ENCODE data around the gene SLC25A22.

Gene SLC25A22

GRCh38 chr11:838441-839279 lies 40.6 kb upstream of the SLC25A22 start:
- no CpG with 5 or more reads among the region's 17 CpGs for WGBS (ENCODE audit: extremely low coverage, insufficient coverage, insufficient read length)
- Histone ChIP-seq H2BK12ac (ENCODE audit: low read length) (no peak overlapping the region), H3K9ac (ENCODE audit: low read length) (no peak overlapping the region), H2BK120ac (ENCODE audit: insufficient read depth, low read length, poor library complexity) (no peak overlapping the region), H3K4ac (ENCODE audit: low read depth, low read length) (no peak overlapping the region), H3K27me3 (ENCODE audit: insufficient read depth, low read length) (no peaks in the 10 kb centered on the region), H3K79me2 (ENCODE audit: control insufficient read depth, insufficient read depth, low read length, poor library complexity) (peaks cover 14% of the 10 kb centered on the region), H2AFZ (ENCODE audit: insufficient read depth, low read length, poor library complexity) (no peak overlapping the region), H4K91ac (ENCODE audit: low read depth, low read length) (no peak overlapping the region), H3K4me3 (ENCODE audit: low read depth, low read length) (no peak overlapping the region), H3K27ac (ENCODE audit: low read depth, low read length) (no peak overlapping the region), H3K14ac (ENCODE audit: low read length) (no peak overlapping the region), H3K4me2 (ENCODE audit: low read length) (no peak overlapping the region), H2AK5ac (ENCODE audit: low read length) (no peak overlapping the region), H3K79me1 (ENCODE audit: low read length) (peaks cover 13% of the 10 kb centered on the region), H3K18ac (ENCODE audit: low read length) (no peak overlapping the region), H4K12ac (ENCODE audit: low read depth, low read length) (no peak overlapping the region), H4K8ac (ENCODE audit: low read depth, low read length) (no peak overlapping the region), H3K36me3 (ENCODE audit: control insufficient read depth in 1 of 2, insufficient read depth in 2 of 2, low read length in 2 of 2) (peaks cover 55 to 59% of the 10 kb centered on the region in 2 experiments), H2BK5ac (ENCODE audit: low read depth, low read length, poor library complexity) (no peak overlapping the region), H3K4me1 (ENCODE audit: control insufficient read depth in 1 of 2, insufficient read depth in 2 of 2, low read length in 2 of 2) (peaks cover 21 to 23% of the 10 kb centered on the region in 2 experiments), H3K23ac (ENCODE audit: low read length) (no peak overlapping the region), H3K9me3 (ENCODE audit: insufficient read depth, low read depth, low read length) (no peaks in the 10 kb centered on the region)
- no peak for DNase-seq

- Histone ChIP-seq H3K4ac (ENCODE audit: low read depth, low read length) (no peak overlapping the region), H3K4me2 (ENCODE audit: low read length) (no peak overlapping the region), H4K12ac (ENCODE audit: low read depth, low read length) (no peak overlapping the region), H3K4me3 (ENCODE audit: low read depth, low read length) (no peak overlapping the region), H2BK12ac (ENCODE audit: low read length) (no peak overlapping the region), H3K27ac (ENCODE audit: low read depth, low read length) (no peak overlapping the region), H2BK5ac (ENCODE audit: low read depth, low read length, poor library complexity) (no peak overlapping the region), H3K79me1 (ENCODE audit: low read length) (peaks cover 14% of the 10 kb centered on the region), H2AK5ac (ENCODE audit: low read length) (no peak overlapping the region), H3K23ac (ENCODE audit: low read length) (no peak overlapping the region), H2BK120ac (ENCODE audit: insufficient read depth, low read length, poor library complexity) (no peak overlapping the region), H2AFZ (ENCODE audit: insufficient read depth, low read length, poor library complexity) (no peak overlapping the region), H3K18ac (ENCODE audit: low read length) (no peak overlapping the region), H3K9ac (ENCODE audit: low read length) (no peak overlapping the region), H3K27me3 (ENCODE audit: insufficient read depth, low read length) (no peaks in the 10 kb centered on the region), H3K9me3 (ENCODE audit: insufficient read depth, low read depth, low read length) (no peaks in the 10 kb centered on the region), H3K4me1 (ENCODE audit: control insufficient read depth in 1 of 2, insufficient read depth in 2 of 2, low read length in 2 of 2) (peaks cover 19 to 20% of the 10 kb centered on the region in 2 experiments), H3K14ac (ENCODE audit: low read length) (no peak overlapping the region), H3K36me3 (ENCODE audit: control insufficient read depth in 1 of 2, insufficient read depth in 2 of 2, low read length in 2 of 2) (peaks cover 55 to 59% of the 10 kb centered on the region in 2 experiments), H4K91ac (ENCODE audit: low read depth, low read length) (no peak overlapping the region), H3K79me2 (ENCODE audit: control insufficient read depth, insufficient read depth, low read length, poor library complexity) (peaks cover 20% of the 10 kb centered on the region), H4K8ac (ENCODE audit: low read depth, low read length) (no peak overlapping the region)
- DNase-seq = no peak
- no CpG with 5 or more reads among the region's 8 CpGs for WGBS (ENCODE audit: extremely low coverage, insufficient coverage, insufficient read length)
These were observed 39.9 kb upstream of the SLC25A22 start for GRCh38 chr11:837990-838307.

DNA sequence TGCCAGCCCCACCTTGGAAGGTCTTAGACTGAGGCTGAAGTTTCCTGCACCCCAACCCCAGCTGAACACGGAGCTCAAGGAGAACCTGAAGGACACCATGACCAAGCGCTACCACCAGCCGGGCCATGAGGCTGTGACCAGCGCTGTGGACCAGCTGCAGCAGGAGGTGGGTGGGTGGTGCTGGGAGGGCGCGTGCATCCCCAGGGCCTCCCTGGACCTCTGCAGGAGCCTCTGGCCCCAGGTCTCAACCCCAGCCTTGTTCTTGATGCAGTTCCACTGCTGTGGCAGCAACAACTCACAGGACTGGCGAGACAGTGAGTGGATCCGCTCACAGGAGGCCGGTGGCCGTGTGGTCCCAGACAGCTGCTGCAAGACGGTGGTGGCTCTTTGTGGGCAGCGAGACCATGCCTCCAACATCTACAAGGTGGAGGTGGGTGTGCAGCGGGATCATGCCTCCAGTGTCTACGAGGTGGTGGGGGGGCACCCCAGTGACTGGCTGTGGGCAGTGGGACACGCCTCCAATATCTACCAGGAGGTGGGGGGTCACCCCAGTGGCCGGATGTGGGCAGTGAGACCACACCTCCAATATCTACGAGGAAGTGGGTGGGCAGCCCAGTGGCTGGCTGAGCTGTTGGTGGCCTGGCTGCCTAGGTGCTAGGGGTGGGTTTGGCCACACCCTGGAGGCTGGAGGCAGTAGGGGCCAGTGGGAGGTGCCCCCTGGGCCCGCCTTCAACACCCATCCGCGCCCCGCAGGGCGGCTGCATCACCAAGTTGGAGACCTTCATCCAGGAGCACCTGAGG lies 39.3 kb upstream of the SLC25A22 start:
- Histone ChIP-seq H3K4me3 (ENCODE audit: low read depth, low read length) (no peak overlapping the region), H3K4ac (ENCODE audit: low read depth, low read length) (no peak overlapping the region), H3K4me1 (ENCODE audit: control insufficient read depth in 1 of 2, insufficient read depth in 2 of 2, low read length in 2 of 2) (peaks cover 21 to 22% of the 10 kb centered on the region in 2 experiments), H4K12ac (ENCODE audit: low read depth, low read length) (peak overlapping the region; percentile 12), H4K91ac (ENCODE audit: low read depth, low read length) (no peak overlapping the region), H2BK12ac (ENCODE audit: low read length) (no peak overlapping the region), H3K27me3 (ENCODE audit: insufficient read depth, low read length) (no peaks in the 10 kb centered on the region), H3K4me2 (ENCODE audit: low read length) (no peak overlapping the region), H2AK5ac (ENCODE audit: low read length) (no peak overlapping the region), H3K14ac (ENCODE audit: low read length) (no peak overlapping the region), H3K79me1 (ENCODE audit: low read length) (peaks cover 15% of the 10 kb centered on the region), H3K27ac (ENCODE audit: low read depth, low read length) (no peak overlapping the region), H2BK5ac (ENCODE audit: low read depth, low read length, poor library complexity) (no peak overlapping the region), H3K18ac (ENCODE audit: low read length) (no peak overlapping the region), H4K8ac (ENCODE audit: low read depth, low read length) (no peak overlapping the region), H3K23ac (ENCODE audit: low read length) (no peak overlapping the region), H3K9ac (ENCODE audit: low read length) (no peak overlapping the region), H3K9me3 (ENCODE audit: insufficient read depth, low read depth, low read length) (no peaks in the 10 kb centered on the region), H2BK120ac (ENCODE audit: insufficient read depth, low read length, poor library complexity) (no peak overlapping the region), H2AFZ (ENCODE audit: insufficient read depth, low read length, poor library complexity) (no peak overlapping the region), H3K36me3 (ENCODE audit: control insufficient read depth in 1 of 2, insufficient read depth in 2 of 2, low read length in 2 of 2) (peaks cover 55 to 59% of the 10 kb centered on the region in 2 experiments), H3K79me2 (ENCODE audit: control insufficient read depth, insufficient read depth, low read length, poor library complexity) (peaks cover 18% of the 10 kb centered on the region)
- no CpG with 5 or more reads among the region's 22 CpGs for WGBS (ENCODE audit: extremely low coverage, insufficient coverage, insufficient read length)
- DNase-seq = no peak

- H3K4me2 ChIP-seq (ENCODE audit: low read length) = no peak overlapping the region
- H2BK12ac ChIP-seq (ENCODE audit: low read length) = no peak overlapping the region
- H3K14ac ChIP-seq (ENCODE audit: low read length) = no peak overlapping the region
- no peak overlapping the region for H3K18ac ChIP-seq (ENCODE audit: low read length)
- H4K8ac ChIP-seq (ENCODE audit: low read depth, low read length) = no peak overlapping the region
- no peak overlapping the region for H4K12ac ChIP-seq (ENCODE audit: low read depth, low read length)
- H3K4ac ChIP-seq (ENCODE audit: low read depth, low read length) = no peak overlapping the region
- no peak overlapping the region for H2AFZ ChIP-seq (ENCODE audit: insufficient read depth, low read length, poor library complexity)
- no peak overlapping the region for H3K9ac ChIP-seq (ENCODE audit: low read length)
- no peak overlapping the region for H3K23ac ChIP-seq (ENCODE audit: low read length)
- peaks cover 15% of the 10 kb centered on the region for H3K79me1 ChIP-seq (ENCODE audit: low read length)
- H3K79me2 ChIP-seq (ENCODE audit: control insufficient read depth, insufficient read depth, low read length, poor library complexity) = peaks cover 15% of the 10 kb centered on the region
- peaks cover 2% of the 10 kb centered on the region for H3K27me3 ChIP-seq (ENCODE audit: insufficient read depth, low read length)
- no peak overlapping the region for H3K27ac ChIP-seq (ENCODE audit: low read depth, low read length)
- peaks cover 27 to 28% of the 10 kb centered on the region in 2 experiments for H3K4me1 ChIP-seq (ENCODE audit: control insufficient read depth in 1 of 2, insufficient read depth in 2 of 2, low read length in 2 of 2)
- H3K36me3 ChIP-seq (ENCODE audit: control insufficient read depth in 1 of 2, insufficient read depth in 2 of 2, low read length in 2 of 2) = peaks cover 55 to 59% of the 10 kb centered on the region in 2 experiments
- H2AK5ac ChIP-seq (ENCODE audit: low read length) = no peak overlapping the region
- WGBS (ENCODE audit: extremely low coverage, insufficient coverage, insufficient read length) = no CpG with 5 or more reads among the region's 9 CpGs
- no peak overlapping the region for H2BK120ac ChIP-seq (ENCODE audit: insufficient read depth, low read length, poor library complexity)
- H4K91ac ChIP-seq (ENCODE audit: low read depth, low read length) = no peak overlapping the region
- no peak overlapping the region for H2BK5ac ChIP-seq (ENCODE audit: low read depth, low read length, poor library complexity)
- peak overlapping the region; percentile 18 for H3K4me3 ChIP-seq (ENCODE audit: low read depth, low read length)
- DNase-seq = no peak
- peaks cover 5% of the 10 kb centered on the region for H3K9me3 ChIP-seq (ENCODE audit: insufficient read depth, low read depth, low read length)
These were observed 38.6 kb upstream of the SLC25A22 start for GRCh38 chr11:836700-837099.

Data from trophoblast cell (in vitro differentiated cells and primary cell).